ENCODE results near the gene CDKL5.

DNA sequence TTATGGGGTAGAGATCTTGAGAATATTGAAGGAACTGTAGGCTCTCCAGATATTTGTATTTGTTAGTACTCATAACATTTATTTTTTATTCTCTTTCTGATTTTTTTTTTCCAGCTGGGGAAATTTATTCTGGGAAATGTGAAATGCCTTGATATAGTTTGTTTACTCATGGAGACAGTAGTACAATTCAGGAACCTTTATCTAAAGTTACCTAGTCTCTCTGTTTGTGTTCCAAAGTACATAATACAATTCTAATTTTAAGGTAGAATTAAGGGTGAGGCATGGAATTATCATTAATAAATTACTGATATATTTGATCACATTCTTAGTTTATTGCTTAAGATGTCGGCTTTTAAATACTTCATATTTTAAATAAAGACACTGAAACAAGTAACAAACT lies 132.5 kb downstream of the CDKL5 start:
- TF ChIP-seq POLR2A (IDR thresholded peaks at IDR 0.05; ENCODE audit: low read length) (no peak), GATA1 (IDR thresholded peaks at IDR 0.05; ENCODE audit: low read depth, low read length) (no peak)
